CD14-positive monocyte (primary cell): Measurements from ENCODE around the gene CENPL. TPM values are rescaled to one million over a fixed set of nuclear protein-coding genes. Genes with fewer than 3 reads are reported as not detected.
A peak's percentile ranks its signal among the peaks of the same experiment; 100 is the strongest.

Source experiments
- DNase-seq, 3 donors: peaks; one replicate each; pipeline ENCODE4 v3.0.0-alpha.2; 2011 to 2022
- H2AFZ ChIP-seq: 2 replicates; pipeline ENCODE4 v1.6.0; 2012; ENCODE audit warnings: mild to moderate bottlenecking, low read depth, low read length, inconsistent platforms; ENCODE audit not compliant: insufficient read depth, poor library complexity, severe bottlenecking
- H3K27ac ChIP-seq, 2 donors: 1 replicate in 1 of 2; 2 replicates in 1 of 2; pipeline ENCODE4 v1.5.1; 2012 to 2013; ENCODE audit warnings: low read length in 2 of 2, control low read depth in 1 of 2, inconsistent platforms in 1 of 2, low read depth in 1 of 2, mild to moderate bottlenecking in 1 of 2
- H3K27me3 ChIP-seq, 2 donors: one replicate each; pipeline versions ENCODE4 v1.6.0 to v1.6.1; 2011 to 2013; ENCODE audit warnings: low read length in 2 of 2; ENCODE audit not compliant: control insufficient read depth in 2 of 2, insufficient read depth in 2 of 2
- H3K36me3 ChIP-seq, 2 donors: replicated peaks in 1 of 2; 1 replicate in 1 of 2; 2 replicates in 1 of 2; pipeline versions ENCODE4 v1.5.1 to v1.6.1; 2012 to 2013; ENCODE audit warnings: low read length in 2 of 2, control low read depth in 1 of 2, inconsistent platforms in 1 of 2, mild to moderate bottlenecking in 1 of 2; ENCODE audit not compliant: insufficient read depth in 2 of 2, control insufficient read depth in 1 of 2
- H3K4me1 ChIP-seq, 2 donors: 1 replicate in 1 of 2; 2 replicates in 1 of 2; pipeline versions ENCODE4 v1.5.1 to v1.6.1; 2012 to 2013; ENCODE audit warnings: low read length in 2 of 2, control low read depth in 1 of 2, inconsistent platforms in 1 of 2, mild to moderate bottlenecking in 1 of 2, moderate library complexity in 1 of 2; ENCODE audit not compliant: insufficient read depth in 2 of 2, control insufficient read depth in 1 of 2
- H3K4me2 ChIP-seq: replicated peaks from 2 replicates; pipeline ENCODE3; 2012; ENCODE audit warnings: low read length, moderate library complexity, mild to moderate bottlenecking; ENCODE audit not compliant: poor library complexity, severe bottlenecking; ENCODE audit errors: extremely low read depth
- H3K4me3 ChIP-seq, 3 experiments: fragments of 200-600 bp in 1 of 3; sonication (generic) in 1 of 3; replicated peaks in 1 of 3; 1 replicate in 2 of 3; 2 replicates in 1 of 3; pipeline ENCODE4 v1.5.1; 2011 to 2013; ENCODE audit warnings: low read length in 3 of 3, mild to moderate bottlenecking in 3 of 3, control low read depth in 2 of 3, low read depth in 2 of 3, inconsistent platforms in 1 of 3, moderate library complexity in 1 of 3
- H3K79me2 ChIP-seq: 2 replicates; pipeline ENCODE4 v1.6.0; 2012; ENCODE audit warnings: mild to moderate bottlenecking, control low read depth, inconsistent platforms, low read length, moderate library complexity; ENCODE audit not compliant: insufficient read depth
- H3K9ac ChIP-seq: 2 replicates; pipeline ENCODE4 v1.6.0; 2017; ENCODE audit warnings: low read length, mild to moderate bottlenecking; ENCODE audit not compliant: insufficient read depth, poor library complexity, severe bottlenecking
- H3K9me3 ChIP-seq, 2 donors: replicated peaks in 1 of 2; 1 replicate in 1 of 2; 2 replicates in 1 of 2; pipeline versions ENCODE4 v1.5.1 to v1.6.1; 2012 to 2013; ENCODE audit warnings: low read length in 2 of 2, control low read depth in 1 of 2; ENCODE audit not compliant: control insufficient read depth in 1 of 2, insufficient read depth in 1 of 2
- H4K20me1 ChIP-seq: 2 replicates; pipeline ENCODE4 v1.6.0; 2012; ENCODE audit warnings: mild to moderate bottlenecking, low read length, control low read depth, moderate library complexity; ENCODE audit not compliant: insufficient read depth
- H3K27ac Mint-ChIP-seq, 7 donors: one replicate each; pipeline ENCODE4 v1.8.0; 2020; ENCODE audit warnings: mild to moderate bottlenecking in 7 of 7, mixed read lengths in 7 of 7, moderate library complexity in 6 of 7, inconsistent platforms in 2 of 7
- H3K27me3 Mint-ChIP-seq, 3 donors: one replicate each; pipeline ENCODE4 v1.8.0; 2021 to 2022; ENCODE audit warnings: low read depth in 3 of 3, mild to moderate bottlenecking in 3 of 3, mixed read lengths in 3 of 3, moderate library complexity in 3 of 3, inconsistent platforms in 1 of 3
- H3K36me3 Mint-ChIP-seq, 2 donors: one replicate each; pipeline ENCODE4 v1.8.0; 2020; ENCODE audit warnings: mixed read lengths in 2 of 2, inconsistent platforms in 1 of 2, mild to moderate bottlenecking in 1 of 2
- H3K4me1 Mint-ChIP-seq: one replicate; pipeline ENCODE4 v1.8.0; 2020; ENCODE audit warnings: mild to moderate bottlenecking, mixed read lengths
- H3K4me3 Mint-ChIP-seq, 2 donors: one replicate each; pipeline ENCODE4 v1.8.0; 2020; ENCODE audit warnings: mild to moderate bottlenecking in 2 of 2, mixed read lengths in 2 of 2, moderate library complexity in 1 of 2
- H3K9me3 Mint-ChIP-seq, 7 donors: one replicate each; pipeline ENCODE4 v1.8.0; 2020 to 2022; ENCODE audit warnings: mixed read lengths in 7 of 7, mild to moderate bottlenecking in 6 of 7, moderate library complexity in 6 of 7, inconsistent platforms in 2 of 7
- WGBS: methylation state at CpG from one replicate; pipeline ENCODE4 v1.1.5; 2013; ENCODE audit warnings: missing lambda C conversion rate; ENCODE audit not compliant: insufficient coverage; 5-methylcytosine and 5-hydroxymethylcytosine counted together
- intact Hi-C, 2 donors: fragments of 100-400 bp; cut with micrococcal nuclease; formaldehyde crosslinking; loops; one replicate each; pipeline versions ENCODE4 v1.15.0 to v1.15.1; 2023
- polyA plus RNA-seq, 3 donors: library from polyadenylated mRNA; depleted of rRNA in 1 of 3; unstranded in 2 of 3; stranded (reverse) in 1 of 3; fragments of 300-500 nt in 2 of 3; fragments of >200 nt in 1 of 3; fragmentation: Illumina TruSeq in 2 of 3; gene quantifications; 1 replicate in 2 of 3; 2 replicates in 1 of 3; pipeline ENCODE4 v1.2.3, GENCODE V29; 2012 to 2021
- TF ChIP-seq, protein P1 (sequence below): fragments of 200-600 bp; IDR thresholded peaks from one replicate; pipeline ENCODE4 v1.8.0; 2022; ENCODE audit warnings: antibody characterized with exemption, mild to moderate bottlenecking

The CENPL gene
- polyA plus RNA-seq, 3 donors, result 0.49 to 2.6 (median 0.81) TPM

DNA sequence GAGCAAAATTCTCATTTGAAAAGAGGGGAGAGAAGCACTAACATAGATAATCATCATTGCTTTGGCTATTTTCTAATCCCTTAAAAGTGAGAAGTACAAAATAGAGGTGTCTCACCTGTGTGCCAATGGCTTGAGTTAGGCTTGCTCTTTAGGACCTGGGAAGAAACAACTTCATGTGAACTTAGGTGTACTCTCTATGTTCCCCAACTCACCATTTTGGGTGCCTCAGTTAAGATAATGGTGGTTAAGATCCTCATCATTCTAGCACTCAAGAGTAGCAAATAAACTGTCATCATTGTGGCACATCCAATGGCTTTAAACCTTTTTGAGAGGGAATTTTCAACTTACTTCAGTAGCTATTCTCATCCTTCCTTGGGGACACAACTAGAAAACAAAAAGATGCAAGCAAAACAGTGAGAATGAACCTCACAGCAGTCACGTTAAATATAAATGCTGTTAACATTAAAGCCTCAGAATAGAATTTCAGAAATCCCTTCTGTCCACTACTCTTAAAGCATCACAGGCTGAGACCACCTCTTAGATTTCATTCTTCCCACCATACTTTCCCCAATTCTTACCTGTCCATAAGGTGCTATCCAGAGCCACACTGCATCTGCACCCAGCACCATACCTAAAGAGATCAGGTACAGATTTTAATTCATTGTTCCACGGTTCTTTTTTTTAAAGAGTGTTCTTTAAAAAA lies 41.9 kb upstream of the CENPL start:
- Mint-ChIP-seq H3K36me3 (peaks cover 50 to 53% of the 10 kb centered on the region in 2 donors), H3K27me3 (peaks cover 0 to 2% (median 0%) of the 10 kb centered on the region in 3 donors), H3K4me3 (peak overlapping the region; percentile 98 to 99), H3K4me1 (peaks cover 50% of the 10 kb centered on the region), H3K9me3 (no peaks in the 10 kb centered on the region), H3K27ac (peak overlapping the region in 6 of 7 donors; percentile 33 to 97 (median 94))
- intact Hi-C loops, result loop anchor here (5.0 to 10.0 kb wide), 4 partner anchors 39 to 392 kb away; partner anchors contain the start of gene PRDX6 (in 2 of the 2)
- WGBS, result 0% methylated on average over 1 of the region's 2 CpGs
- H3K4me1 ChIP-seq, result peaks cover 22 to 32% of the 10 kb centered on the region in 2 donors
- H3K4me3 ChIP-seq, result peak overlapping the region; percentile 89 to 96 (median 94)
- H3K27me3 ChIP-seq, result no peaks in the 10 kb centered on the region
- H3K9me3 ChIP-seq, result no peaks in the 10 kb centered on the region
- peaks cover 48 to 67% of the 10 kb centered on the region in 2 donors for H3K36me3 ChIP-seq
- H3K27ac ChIP-seq, result peak overlapping the region in 1 of 2 donors; percentile 91
- H4K20me1 ChIP-seq, result peaks cover 19% of the 10 kb centered on the region
- peak overlapping the region; percentile 83 for H3K4me2 ChIP-seq
- no peak for DNase-seq
- H3K9ac ChIP-seq, result peak overlapping the region; percentile 81
- peaks cover 29% of the 10 kb centered on the region for H3K79me2 ChIP-seq
- TF ChIP-seq, protein P1, sequence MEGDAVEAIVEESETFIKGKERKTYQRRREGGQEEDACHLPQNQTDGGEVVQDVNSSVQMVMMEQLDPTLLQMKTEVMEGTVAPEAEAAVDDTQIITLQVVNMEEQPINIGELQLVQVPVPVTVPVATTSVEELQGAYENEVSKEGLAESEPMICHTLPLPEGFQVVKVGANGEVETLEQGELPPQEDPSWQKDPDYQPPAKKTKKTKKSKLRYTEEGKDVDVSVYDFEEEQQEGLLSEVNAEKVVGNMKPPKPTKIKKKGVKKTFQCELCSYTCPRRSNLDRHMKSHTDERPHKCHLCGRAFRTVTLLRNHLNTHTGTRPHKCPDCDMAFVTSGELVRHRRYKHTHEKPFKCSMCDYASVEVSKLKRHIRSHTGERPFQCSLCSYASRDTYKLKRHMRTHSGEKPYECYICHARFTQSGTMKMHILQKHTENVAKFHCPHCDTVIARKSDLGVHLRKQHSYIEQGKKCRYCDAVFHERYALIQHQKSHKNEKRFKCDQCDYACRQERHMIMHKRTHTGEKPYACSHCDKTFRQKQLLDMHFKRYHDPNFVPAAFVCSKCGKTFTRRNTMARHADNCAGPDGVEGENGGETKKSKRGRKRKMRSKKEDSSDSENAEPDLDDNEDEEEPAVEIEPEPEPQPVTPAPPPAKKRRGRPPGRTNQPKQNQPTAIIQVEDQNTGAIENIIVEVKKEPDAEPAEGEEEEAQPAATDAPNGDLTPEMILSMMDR, result no peak
- peak overlapping the region; percentile 89 for H2AFZ ChIP-seq

DNA sequence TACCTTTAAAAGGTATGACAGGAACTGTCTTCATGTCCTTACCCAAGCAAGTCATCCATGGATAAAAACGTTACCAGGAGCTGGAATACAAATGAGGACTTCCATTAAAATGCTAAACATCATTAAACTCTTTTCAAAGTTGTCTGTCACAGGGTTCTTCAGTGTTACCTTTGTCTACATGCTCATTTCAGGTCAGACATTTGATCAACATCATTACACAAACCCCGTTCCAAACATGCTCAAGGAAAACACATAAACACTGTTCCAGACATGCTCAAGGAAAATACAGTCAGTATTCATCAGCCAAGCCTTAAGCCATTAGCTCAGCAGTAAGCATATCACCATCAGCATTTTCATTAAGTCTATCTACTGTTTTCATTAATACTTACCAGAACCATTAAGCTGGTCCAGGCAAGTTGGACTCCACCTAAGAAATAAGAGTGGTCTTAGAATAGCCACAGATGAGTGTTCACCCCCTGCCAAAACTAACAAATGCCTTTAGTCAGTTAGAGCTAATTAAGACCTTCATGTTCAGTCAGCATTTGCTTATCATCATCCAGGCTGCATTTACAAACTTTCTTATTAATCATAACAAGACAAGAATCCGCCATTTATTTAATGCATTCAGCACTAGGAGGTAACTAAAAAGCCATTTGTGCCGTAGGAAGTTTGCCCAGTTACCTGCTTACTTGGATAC lies 40.9 kb upstream of the CENPL start:
- no peak for DNase-seq
- Histone ChIP-seq H3K4me1 (peaks cover 22 to 32% of the 10 kb centered on the region in 2 donors), H3K27me3 (no peaks in the 10 kb centered on the region), H3K27ac (peak overlapping the region in 1 of 2 donors; percentile 91), H3K36me3 (peaks cover 45 to 57% of the 10 kb centered on the region in 2 donors), H3K4me3 (peak overlapping the region in 1 of 3 experiments; percentile 94), H3K9ac (no peak overlapping the region), H3K9me3 (no peaks in the 10 kb centered on the region), H2AFZ (no peak overlapping the region), H3K4me2 (peak overlapping the region; percentile 83), H3K79me2 (peaks cover 29% of the 10 kb centered on the region), H4K20me1 (peaks cover 19% of the 10 kb centered on the region)
- H3K27ac Mint-ChIP-seq, result peak overlapping the region in 1 of 7 donors; percentile 12
- H3K4me1 Mint-ChIP-seq, result peaks cover 43% of the 10 kb centered on the region
- H3K27me3 Mint-ChIP-seq, result peaks cover 0 to 2% (median 0%) of the 10 kb centered on the region in 3 donors
- 44% methylated on average over 1 of the region's 4 CpGs for WGBS
- H3K36me3 Mint-ChIP-seq, result peaks cover 48 to 49% of the 10 kb centered on the region in 2 donors
- no peaks in the 10 kb centered on the region for H3K9me3 Mint-ChIP-seq
- TF ChIP-seq, protein P1, result no peak
- intact Hi-C loops, result loop anchor here (5.0 to 10.0 kb wide), 4 partner anchors 38 to 391 kb away; partner anchors contain the start of gene PRDX6 (in 2 of the 2)
- H3K4me3 Mint-ChIP-seq, result no peak overlapping the region
